ENCODE data around the gene FXYD7.

- TF ChIP-seq POLR2AphosphoS5 (IDR thresholded peaks at IDR 0.05; ENCODE audit: low read depth, low read length) (no peak), TAF1 (IDR thresholded peaks at IDR 0.05; ENCODE audit: borderline replicate concordance, insufficient read depth, low read length) (no peak), REST (IDR thresholded peaks at IDR 0.05; ENCODE audit: insufficient read depth in 1 of 2, low read depth in 2 of 2, low read length in 2 of 2) (no peak), SIN3A (IDR thresholded peaks at IDR 0.05; ENCODE audit: borderline replicate concordance, insufficient read depth, low read length) (no peak), FOXP2 (optimal IDR thresholded peaks at IDR 0.05; ENCODE audit: borderline replicate concordance, extremely low read depth, extremely low read length, insufficient read depth) (no peak)
Measured at GRCh38 chr19:35118268-35119020, 24.6 kb upstream of the FXYD7 start.
